ENCODE data around the gene CAMK1G. TPM values are rescaled to one million over a fixed set of nuclear protein-coding genes. Genes with fewer than 3 reads are reported as not detected.

CAMK1G gene
- total and polyA plus RNA-seq, 9 of the 15 experiments (the other 6 are each of a cell fraction or from before 2014, with no cell fraction given): not detected

GRCh38 chr1:209621286-209621685, 37.8 kb downstream of the CAMK1G start:
- intact Hi-C loops (cut with micrococcal nuclease): no loop called here

More at GRCh38 chr1:209621286-209621685, 37.8 kb downstream of the CAMK1G start:
- Histone ChIP-seq H3K4me2 (ENCODE audit: insufficient read depth, low read length) (no peak overlapping the region), H2AFZ (ENCODE audit: low read depth, low read length) (no peak overlapping the region), H3K79me2 (ENCODE audit: control insufficient read depth, insufficient read depth, low read length) (no peaks in the 10 kb centered on the region), H3K4me1 (replicated peaks in 1 of 2; ENCODE audit: control insufficient read depth in 2 of 2, insufficient read depth in 2 of 2, low read length in 2 of 2) (peaks cover 0 to 7% of the 10 kb centered on the region in 2 experiments; a peak in 1 of 5 replicates), H3K4me3 (no peak overlapping the region), H3K27ac (ENCODE audit: extremely low read depth, low read depth, low read length) (no peak overlapping the region), H3K9me3 (replicated peaks; ENCODE audit: control insufficient read depth, insufficient read depth, low read depth, low read length) (no peaks in the 10 kb centered on the region), H4K20me1 (replicated peaks; ENCODE audit: control insufficient read depth, insufficient read depth, low read length) (peaks cover 6% of the 10 kb centered on the region; the same call in 1 of the 2 replicates), H3K9me1 (ENCODE audit: control insufficient read depth, insufficient read depth, low read length) (no peaks in the 10 kb centered on the region), H3K36me3 (ENCODE audit: control insufficient read depth, insufficient read depth, low read length) (no peaks in the 10 kb centered on the region), H3K27me3 (ENCODE audit: control insufficient read depth in 2 of 2, insufficient read depth in 2 of 2, low read length in 2 of 2) (peaks cover 48 to 93% of the 10 kb centered on the region in 2 experiments), H3K9ac (ENCODE audit: insufficient read depth in 1 of 2, low read depth in 2 of 2, low read length in 2 of 2) (no peak overlapping the region)
- POLR2A ChIA-PET: no interaction called here
- FAIRE-seq (no peak), DNase-seq (ENCODE audit: extremely low read depth in 1 of 4, low spot score in 3 of 4) (no peak), ATAC-seq (no peak)
- in situ Hi-C loops (cut with MboI): no loop called here
- no TSS peak for BruUV-seq (replicated peaks)
- TF ChIP-seq ZFX (CRISPR knock-in tag; IDR thresholded peaks at IDR 0.05) (no peak), ETS2 (tag; IDR thresholded peaks at IDR 0.05; ENCODE audit: borderline replicate concordance, poor library complexity, severe bottlenecking) (no peak)
- TF ChIP-seq, protein P1, sequence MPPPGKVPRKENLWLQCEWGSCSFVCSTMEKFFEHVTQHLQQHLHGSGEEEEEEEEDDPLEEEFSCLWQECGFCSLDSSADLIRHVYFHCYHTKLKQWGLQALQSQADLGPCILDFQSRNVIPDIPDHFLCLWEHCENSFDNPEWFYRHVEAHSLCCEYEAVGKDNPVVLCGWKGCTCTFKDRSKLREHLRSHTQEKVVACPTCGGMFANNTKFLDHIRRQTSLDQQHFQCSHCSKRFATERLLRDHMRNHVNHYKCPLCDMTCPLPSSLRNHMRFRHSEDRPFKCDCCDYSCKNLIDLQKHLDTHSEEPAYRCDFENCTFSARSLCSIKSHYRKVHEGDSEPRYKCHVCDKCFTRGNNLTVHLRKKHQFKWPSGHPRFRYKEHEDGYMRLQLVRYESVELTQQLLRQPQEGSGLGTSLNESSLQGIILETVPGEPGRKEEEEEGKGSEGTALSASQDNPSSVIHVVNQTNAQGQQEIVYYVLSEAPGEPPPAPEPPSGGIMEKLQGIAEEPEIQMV (tag; conservative IDR thresholded peaks at IDR 0.05; ENCODE audit: low read depth): no peak
- TF ChIP-seq, protein P2, sequence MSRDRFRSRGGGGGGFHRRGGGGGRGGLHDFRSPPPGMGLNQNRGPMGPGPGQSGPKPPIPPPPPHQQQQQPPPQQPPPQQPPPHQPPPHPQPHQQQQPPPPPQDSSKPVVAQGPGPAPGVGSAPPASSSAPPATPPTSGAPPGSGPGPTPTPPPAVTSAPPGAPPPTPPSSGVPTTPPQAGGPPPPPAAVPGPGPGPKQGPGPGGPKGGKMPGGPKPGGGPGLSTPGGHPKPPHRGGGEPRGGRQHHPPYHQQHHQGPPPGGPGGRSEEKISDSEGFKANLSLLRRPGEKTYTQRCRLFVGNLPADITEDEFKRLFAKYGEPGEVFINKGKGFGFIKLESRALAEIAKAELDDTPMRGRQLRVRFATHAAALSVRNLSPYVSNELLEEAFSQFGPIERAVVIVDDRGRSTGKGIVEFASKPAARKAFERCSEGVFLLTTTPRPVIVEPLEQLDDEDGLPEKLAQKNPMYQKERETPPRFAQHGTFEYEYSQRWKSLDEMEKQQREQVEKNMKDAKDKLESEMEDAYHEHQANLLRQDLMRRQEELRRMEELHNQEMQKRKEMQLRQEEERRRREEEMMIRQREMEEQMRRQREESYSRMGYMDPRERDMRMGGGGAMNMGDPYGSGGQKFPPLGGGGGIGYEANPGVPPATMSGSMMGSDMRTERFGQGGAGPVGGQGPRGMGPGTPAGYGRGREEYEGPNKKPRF (IDR thresholded peaks at IDR 0.05; ENCODE audit: low read depth, low read length): no peak
- TF ChIP-seq, protein P3, sequence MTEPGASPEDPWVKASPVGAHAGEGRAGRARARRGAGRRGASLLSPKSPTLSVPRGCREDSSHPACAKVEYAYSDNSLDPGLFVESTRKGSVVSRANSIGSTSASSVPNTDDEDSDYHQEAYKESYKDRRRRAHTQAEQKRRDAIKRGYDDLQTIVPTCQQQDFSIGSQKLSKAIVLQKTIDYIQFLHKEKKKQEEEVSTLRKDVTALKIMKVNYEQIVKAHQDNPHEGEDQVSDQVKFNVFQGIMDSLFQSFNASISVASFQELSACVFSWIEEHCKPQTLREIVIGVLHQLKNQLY (CRISPR knock-in tag; conservative IDR thresholded peaks at IDR 0.05): no peak
- CTCF ChIA-PET (ENCODE audit: low intra/inter-chr PET ratio): no interaction called here
- whole genome bisulfite sequencing (ENCODE audit: insufficient coverage, low coverage, missing lambda C conversion rate): 3% methylated on average over 4 of the region's 4 CpGs
